Activated CD4-positive, alpha-beta T cell treated with anti-CD3 and anti-CD28 coated beads for 48 hours (primary cell): ENCODE measurements around the gene PPP1R9B.
A peak's percentile ranks its signal among the peaks of the same experiment; 100 is the strongest.

Experiments used
- DNase-seq: peaks from one replicate; pipeline ENCODE4 v3.0.0-alpha.2; 2020

PPP1R9B gene

DNA sequence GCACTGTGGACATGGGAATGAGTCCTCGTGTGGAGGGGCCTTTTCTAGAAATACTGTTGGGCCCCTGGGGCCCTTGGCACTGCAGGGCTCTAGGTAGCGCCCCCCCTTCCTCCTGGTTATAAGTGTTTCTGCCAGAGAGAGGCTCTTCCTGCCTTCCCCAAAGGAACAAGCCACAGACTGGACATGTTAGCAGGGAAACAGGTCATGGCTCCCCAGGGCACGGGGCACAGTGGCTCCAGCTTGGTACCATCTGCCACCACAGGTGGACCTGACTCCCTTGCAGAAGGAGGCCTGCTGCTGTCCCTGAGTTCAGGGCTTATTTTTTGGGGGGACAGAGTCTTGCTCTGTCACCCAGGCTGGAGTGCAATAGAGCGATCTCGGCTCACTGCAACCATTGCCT is 46.5 kb downstream of the PPP1R9B start:
- DNase-seq, result no peak

GRCh38 chr17:50103252-50103651 is 47.2 kb downstream of the PPP1R9B start:
- no peak for DNase-seq

GRCh38 chr17:50102164-50102991 is 48.1 kb downstream of the PPP1R9B start:
- no peak for DNase-seq

DNA sequence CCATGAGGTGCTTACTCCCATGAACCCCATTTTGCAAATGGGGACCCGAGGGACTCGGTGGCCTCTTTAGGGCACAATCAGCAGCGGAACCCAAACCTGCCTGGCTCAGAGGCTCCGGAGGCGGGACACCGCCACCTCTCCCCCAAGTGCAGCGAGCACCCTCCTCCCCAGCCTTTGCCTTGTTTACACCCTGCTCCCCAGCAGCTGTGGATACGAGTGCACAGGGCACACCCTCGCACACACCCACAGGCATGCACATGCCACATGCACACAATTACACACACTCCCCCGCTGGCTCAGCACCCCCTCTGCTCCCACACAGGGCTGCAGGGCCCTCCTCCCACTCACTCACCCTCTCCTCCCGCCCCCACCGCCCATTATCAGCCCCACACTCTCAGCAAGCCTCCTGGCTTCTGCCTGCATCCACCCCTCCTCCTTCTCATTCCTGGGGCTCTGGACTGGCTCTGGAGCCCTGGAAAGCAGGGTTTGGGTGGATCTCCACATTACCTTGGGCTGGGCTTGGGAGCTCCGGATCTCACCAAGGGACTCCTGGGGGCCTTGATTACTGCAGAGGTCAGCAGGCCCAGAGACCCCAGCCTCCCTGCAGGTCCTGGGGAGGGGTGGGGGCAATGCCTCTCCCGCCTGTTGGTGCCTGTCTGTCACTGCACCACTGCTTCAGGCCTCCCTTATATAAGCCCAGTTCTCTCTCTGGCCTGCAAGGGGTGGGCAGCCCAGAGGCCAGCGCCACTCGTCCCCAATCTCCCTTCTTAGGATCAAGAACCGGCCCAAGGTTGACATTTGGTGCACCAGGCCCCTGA is 48.9 kb downstream of the PPP1R9B start:
- no peak for DNase-seq

- DNase-seq, result no peak
Observed at GRCh38 chr17:50100921-50101345, 49.5 kb downstream of the PPP1R9B start.

DNA sequence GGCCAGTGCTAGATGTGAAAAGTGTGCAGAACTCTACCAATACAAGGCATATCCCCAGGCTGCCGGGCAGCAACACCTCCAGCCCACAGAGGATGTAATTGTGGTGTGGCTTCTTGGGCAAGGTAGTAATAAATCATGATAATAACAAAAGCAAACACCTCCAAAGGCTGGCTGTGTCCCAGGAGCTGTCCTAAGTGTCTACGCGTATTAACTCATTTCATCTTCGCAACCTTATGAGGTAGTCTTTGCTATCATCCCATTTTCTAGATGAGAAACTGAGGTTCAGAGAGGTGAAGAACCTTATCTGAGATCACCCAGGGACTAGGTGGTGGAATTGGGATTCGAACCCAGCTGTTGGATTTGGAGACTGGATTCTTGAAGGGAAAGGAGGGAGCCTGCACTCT is 50.0 kb downstream of the PPP1R9B start:
- no peak for DNase-seq

GRCh38 chr17:50099003-50099402 is 51.5 kb downstream of the PPP1R9B start:
- no peak for DNase-seq

DNA sequence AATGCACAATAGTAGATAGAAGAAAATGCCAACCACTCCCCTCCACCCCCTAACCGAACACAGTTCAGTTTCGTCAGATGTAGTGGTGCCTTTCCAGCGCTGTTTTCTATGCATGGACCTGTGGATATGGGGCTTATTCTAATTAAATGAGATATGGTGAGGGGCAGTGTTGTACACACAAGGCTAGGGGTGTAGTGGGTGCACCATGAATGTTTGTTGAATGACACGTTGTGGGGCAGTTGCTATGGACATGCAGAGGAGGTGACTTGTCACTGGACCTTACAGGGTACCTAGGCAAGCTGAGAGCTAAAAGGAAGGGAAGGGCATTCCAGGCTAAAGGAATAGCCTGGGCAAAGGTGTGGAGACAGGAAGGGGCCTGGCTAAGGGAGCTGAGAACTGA is 51.9 kb downstream of the PPP1R9B start:
- no peak for DNase-seq

GRCh38 chr17:50097926-50098325 is 52.6 kb downstream of the PPP1R9B start:
- no peak for DNase-seq

DNA sequence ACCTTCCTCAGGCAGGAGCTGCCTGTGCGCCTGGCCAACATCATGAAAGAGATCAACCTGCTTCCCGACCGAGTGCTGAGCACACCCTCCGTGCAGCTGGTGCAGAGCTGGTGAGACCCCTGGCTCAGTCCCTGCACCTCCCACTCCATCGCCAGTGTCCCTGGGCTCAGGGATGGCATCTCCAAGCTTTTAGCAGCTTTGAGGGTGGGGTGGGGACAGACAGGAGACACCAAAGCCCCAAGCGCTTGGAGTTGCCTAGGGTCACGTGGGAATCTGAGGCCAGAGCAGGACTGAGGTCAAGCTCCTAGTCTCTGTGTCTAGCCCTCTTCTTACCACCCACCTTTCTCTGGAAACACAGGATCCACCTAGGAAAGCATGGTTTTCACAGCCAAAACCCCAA is 53.0 kb downstream of the PPP1R9B start:
- DNase-seq, result no peak

DNA sequence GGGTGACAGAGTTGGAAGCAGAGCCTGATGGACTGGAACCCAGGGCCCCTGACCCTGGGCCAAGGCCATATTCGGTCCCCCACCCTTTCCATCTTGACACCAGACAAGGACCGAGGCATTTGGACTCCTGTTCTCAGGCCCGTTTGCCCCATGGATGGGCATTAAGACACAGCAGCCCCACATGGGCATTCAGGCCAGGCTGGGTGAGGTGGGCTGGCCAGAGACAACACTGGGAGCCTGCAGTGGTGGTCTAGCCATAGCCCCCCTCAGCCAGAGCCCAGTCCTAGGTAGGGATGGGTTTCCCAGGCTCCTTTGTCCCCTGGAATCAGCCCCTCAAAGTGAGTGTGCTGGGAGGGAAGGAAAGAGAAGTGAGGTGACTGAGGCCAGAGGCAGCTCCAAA is 53.7 kb downstream of the PPP1R9B start:
- DNase-seq, result no peak

GRCh38 chr17:50096092-50096491 is 54.4 kb downstream of the PPP1R9B start:
- no peak for DNase-seq

GRCh38 chr17:50095626-50096037 is 54.8 kb downstream of the PPP1R9B start:
- no peak for DNase-seq

GRCh38 chr17:50094753-50095619 is 55.5 kb downstream of the PPP1R9B start, which contains the start of gene PDK2:
Gene PDK2 (plus strand): TSS chr17:50095351. CDS start chr17:50095436, 85 bp downstream.
- DNase-seq, result peak; percentile 96

DNA sequence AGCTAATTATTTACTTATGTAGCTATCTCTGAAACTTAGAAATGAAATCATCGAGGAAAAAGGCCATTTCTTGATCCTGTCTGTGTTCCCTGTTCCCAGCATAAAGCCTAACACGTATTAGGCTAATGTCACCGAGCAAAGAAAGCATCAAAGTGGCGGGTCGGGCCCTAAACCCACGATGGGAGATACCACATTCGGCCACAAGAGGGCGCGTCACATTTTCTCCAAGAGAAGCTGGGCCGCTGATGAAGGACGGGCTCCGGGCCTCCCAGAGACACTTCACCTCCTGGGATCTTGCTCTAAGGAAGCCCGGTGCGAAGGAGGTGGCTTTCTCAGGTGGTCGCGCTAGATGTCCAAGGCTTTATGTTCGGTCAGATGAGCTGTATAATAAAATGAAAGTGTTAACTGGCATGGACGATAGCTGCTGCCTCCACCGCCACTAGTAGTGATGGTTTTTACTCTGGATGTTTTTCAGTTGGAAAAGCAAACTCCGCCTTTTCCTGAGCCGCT is 56.2 kb downstream of the PPP1R9B start:
- DNase-seq, result peak; percentile 94

DNA sequence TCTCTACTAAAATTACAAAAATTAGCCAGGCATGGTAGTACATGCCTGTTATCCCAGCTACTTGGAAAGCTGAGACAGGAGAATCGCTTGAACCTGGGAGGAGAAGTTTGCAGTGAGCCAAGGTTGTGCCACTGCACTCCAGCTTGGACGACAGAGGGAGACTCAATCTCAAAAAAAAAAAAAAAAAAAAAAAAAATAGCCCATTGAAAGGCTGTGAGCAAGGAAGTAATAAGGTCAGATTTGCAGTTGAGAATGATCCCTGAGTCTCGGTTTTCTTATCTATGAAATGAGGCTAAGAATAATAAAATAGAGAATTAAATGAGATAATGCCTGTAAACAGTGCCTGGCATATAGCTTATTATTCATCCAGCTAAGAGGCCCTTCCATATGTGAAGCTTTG is 56.7 kb downstream of the PPP1R9B start:
- no peak for DNase-seq

- no peak for DNase-seq
Observed at GRCh38 chr17:50093246-50093645, 57.2 kb downstream of the PPP1R9B start.

DNA sequence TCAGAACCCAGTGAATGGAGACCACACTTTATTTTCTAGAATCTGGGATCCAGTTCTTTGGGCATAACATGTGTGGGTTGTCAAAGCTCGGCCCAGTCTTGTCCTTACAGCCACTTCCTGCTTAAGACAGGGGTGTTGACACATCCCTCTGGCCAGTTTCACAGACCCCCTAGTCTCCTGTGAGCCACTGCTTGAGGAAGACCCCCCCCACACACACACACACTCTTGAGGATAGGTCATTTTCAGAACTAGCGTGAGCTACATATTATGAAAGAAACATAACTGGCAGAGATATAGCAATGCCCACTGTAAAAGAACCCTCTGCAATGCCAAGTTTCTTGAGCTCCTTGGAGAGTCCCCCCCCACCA is 58.6 kb downstream of the PPP1R9B start:
- DNase-seq, result no peak

- no peak for DNase-seq
Observed at GRCh38 chr17:50090971-50091917, 59.2 kb downstream of the PPP1R9B start.

DNA sequence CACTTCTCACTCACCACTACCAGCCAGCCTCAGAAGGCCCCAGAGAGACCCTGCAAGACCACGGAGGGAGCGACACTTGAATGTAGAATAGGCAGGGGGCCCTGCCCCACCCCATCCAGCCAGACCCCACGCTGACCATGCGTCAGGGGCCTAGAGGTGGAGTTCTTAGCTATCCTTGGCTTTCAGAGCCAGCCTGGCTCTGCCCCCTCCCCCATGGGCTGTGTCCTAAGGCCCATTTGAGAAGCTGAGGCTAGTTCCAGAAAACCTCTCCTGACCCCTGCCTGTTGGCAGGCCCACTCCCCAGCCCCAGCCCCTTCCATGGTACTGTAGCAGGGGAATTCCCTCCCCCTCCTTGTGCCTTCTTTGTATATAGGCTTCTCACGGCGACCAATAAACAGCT is 60.4 kb downstream of the PPP1R9B start:
- no peak for DNase-seq

GRCh38 chr17:50088952-50089825 is 61.3 kb downstream of the PPP1R9B start:
- DNase-seq, result no peak
